Measurements from ENCODE around the gene OR10H1. TPM values are rescaled to one million over a fixed set of nuclear protein-coding genes. Genes with fewer than 3 reads are reported as not detected.

Gene OR10H1
- total RNA-seq, 1 experiment from 2014 or later: not detected

GRCh38 chr19:15782211-15782610 is 33.3 kb downstream of the OR10H1 start (continued):
- TF ChIP-seq, protein P1, sequence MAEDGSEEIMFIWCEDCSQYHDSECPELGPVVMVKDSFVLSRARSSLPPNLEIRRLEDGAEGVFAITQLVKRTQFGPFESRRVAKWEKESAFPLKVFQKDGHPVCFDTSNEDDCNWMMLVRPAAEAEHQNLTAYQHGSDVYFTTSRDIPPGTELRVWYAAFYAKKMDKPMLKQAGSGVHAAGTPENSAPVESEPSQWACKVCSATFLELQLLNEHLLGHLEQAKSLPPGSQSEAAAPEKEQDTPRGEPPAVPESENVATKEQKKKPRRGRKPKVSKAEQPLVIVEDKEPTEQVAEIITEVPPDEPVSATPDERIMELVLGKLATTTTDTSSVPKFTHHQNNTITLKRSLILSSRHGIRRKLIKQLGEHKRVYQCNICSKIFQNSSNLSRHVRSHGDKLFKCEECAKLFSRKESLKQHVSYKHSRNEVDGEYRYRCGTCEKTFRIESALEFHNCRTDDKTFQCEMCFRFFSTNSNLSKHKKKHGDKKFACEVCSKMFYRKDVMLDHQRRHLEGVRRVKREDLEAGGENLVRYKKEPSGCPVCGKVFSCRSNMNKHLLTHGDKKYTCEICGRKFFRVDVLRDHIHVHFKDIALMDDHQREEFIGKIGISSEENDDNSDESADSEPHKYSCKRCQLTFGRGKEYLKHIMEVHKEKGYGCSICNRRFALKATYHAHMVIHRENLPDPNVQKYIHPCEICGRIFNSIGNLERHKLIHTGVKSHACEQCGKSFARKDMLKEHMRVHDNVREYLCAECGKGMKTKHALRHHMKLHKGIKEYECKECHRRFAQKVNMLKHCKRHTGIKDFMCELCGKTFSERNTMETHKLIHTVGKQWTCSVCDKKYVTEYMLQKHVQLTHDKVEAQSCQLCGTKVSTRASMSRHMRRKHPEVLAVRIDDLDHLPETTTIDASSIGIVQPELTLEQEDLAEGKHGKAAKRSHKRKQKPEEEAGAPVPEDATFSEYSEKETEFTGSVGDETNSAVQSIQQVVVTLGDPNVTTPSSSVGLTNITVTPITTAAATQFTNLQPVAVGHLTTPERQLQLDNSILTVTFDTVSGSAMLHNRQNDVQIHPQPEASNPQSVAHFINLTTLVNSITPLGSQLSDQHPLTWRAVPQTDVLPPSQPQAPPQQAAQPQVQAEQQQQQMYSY (CRISPR knock-in tag; IDR thresholded peaks at IDR 0.05): no peak
- no peak for TF ChIP-seq ATF1 (CRISPR knock-in tag; IDR thresholded peaks at IDR 0.05)
- no peak for TF ChIP-seq ZNF671 (CRISPR knock-in tag; IDR thresholded peaks at IDR 0.05)
- TF ChIP-seq TP53 (CRISPR knock-in tag; IDR thresholded peaks at IDR 0.05): no peak
- TF ChIP-seq, protein P2, sequence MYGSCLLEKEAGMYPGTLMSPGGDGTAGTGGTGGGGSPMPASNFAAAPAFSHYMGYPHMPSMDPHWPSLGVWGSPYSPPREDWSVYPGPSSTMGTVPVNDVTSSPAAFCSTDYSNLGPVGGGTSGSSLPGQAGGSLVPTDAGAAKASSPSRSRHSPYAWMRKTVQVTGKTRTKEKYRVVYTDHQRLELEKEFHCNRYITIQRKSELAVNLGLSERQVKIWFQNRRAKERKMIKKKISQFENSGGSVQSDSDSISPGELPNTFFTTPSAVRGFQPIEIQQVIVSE (CRISPR knock-in tag; IDR thresholded peaks at IDR 0.05; ENCODE audit: borderline replicate concordance): no peak
- no peak for TF ChIP-seq FOXP1 (CRISPR knock-in tag; IDR thresholded peaks at IDR 0.05; ENCODE audit: borderline replicate concordance)
- TF ChIP-seq, protein P3, sequence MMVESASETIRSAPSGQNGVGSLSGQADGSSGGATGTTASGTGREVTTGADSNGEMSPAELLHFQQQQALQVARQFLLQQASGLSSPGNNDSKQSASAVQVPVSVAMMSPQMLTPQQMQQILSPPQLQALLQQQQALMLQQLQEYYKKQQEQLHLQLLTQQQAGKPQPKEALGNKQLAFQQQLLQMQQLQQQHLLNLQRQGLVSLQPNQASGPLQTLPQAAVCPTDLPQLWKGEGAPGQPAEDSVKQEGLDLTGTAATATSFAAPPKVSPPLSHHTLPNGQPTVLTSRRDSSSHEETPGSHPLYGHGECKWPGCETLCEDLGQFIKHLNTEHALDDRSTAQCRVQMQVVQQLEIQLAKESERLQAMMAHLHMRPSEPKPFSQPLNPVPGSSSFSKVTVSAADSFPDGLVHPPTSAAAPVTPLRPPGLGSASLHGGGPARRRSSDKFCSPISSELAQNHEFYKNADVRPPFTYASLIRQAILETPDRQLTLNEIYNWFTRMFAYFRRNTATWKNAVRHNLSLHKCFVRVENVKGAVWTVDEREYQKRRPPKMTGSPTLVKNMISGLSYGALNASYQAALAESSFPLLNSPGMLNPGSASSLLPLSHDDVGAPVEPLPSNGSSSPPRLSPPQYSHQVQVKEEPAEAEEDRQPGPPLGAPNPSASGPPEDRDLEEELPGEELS (CRISPR knock-in tag; IDR thresholded peaks at IDR 0.05): no peak
- TF ChIP-seq SMAD4 (CRISPR knock-in tag; IDR thresholded peaks at IDR 0.05): no peak
- TF ChIP-seq, protein P4, sequence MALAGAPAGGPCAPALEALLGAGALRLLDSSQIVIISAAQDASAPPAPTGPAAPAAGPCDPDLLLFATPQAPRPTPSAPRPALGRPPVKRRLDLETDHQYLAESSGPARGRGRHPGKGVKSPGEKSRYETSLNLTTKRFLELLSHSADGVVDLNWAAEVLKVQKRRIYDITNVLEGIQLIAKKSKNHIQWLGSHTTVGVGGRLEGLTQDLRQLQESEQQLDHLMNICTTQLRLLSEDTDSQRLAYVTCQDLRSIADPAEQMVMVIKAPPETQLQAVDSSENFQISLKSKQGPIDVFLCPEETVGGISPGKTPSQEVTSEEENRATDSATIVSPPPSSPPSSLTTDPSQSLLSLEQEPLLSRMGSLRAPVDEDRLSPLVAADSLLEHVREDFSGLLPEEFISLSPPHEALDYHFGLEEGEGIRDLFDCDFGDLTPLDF (CRISPR knock-in tag; IDR thresholded peaks at IDR 0.05): no peak

GRCh38 chr19:15781661-15782060 is 33.8 kb downstream of the OR10H1 start:
- ATAC-seq: no peak
- peaks cover 10% of the 10 kb centered on the region for H3K27me3 Mint-ChIP-seq (ENCODE audit: low read depth)
- no peak overlapping the region for H3K27ac Mint-ChIP-seq
- CTCF ChIA-PET: no interaction called here
- no peaks in the 10 kb centered on the region for H3K4me1 Mint-ChIP-seq
- POLR2A ChIA-PET: no interaction called here
- H3K36me3 Mint-ChIP-seq: peaks cover 37% of the 10 kb centered on the region
- no peak for DNase-seq (ENCODE audit: low spot score)
- no peak overlapping the region for H3K4me3 Mint-ChIP-seq
- peaks cover 51% of the 10 kb centered on the region for H3K9me3 Mint-ChIP-seq
- TF ChIP-seq ZNF219 (CRISPR knock-in tag; IDR thresholded peaks at IDR 0.05; ENCODE audit: borderline replicate concordance) (no peak), ATF6 (CRISPR knock-in tag; IDR thresholded peaks at IDR 0.05) (no peak), ATF2 (CRISPR knock-in tag; IDR thresholded peaks at IDR 0.05; ENCODE audit: borderline replicate concordance, low read depth) (no peak), JAZF1 (CRISPR knock-in tag; IDR thresholded peaks at IDR 0.05) (no peak), ERG (CRISPR knock-in tag; IDR thresholded peaks at IDR 0.05) (no peak), IRF2 (CRISPR knock-in tag; IDR thresholded peaks at IDR 0.05; ENCODE audit: borderline replicate concordance, low read depth) (no peak), ZNF396 (CRISPR knock-in tag; IDR thresholded peaks at IDR 0.05; ENCODE audit: borderline replicate concordance) (no peak), GTF2I (CRISPR knock-in tag; conservative IDR thresholded peaks at IDR 0.05) (no peak), NFE2L1 (CRISPR knock-in tag; IDR thresholded peaks at IDR 0.05) (no peak), STAT6 (CRISPR knock-in tag; conservative IDR thresholded peaks at IDR 0.05; ENCODE audit: low read depth) (no peak)
- TF ChIP-seq, protein P5, sequence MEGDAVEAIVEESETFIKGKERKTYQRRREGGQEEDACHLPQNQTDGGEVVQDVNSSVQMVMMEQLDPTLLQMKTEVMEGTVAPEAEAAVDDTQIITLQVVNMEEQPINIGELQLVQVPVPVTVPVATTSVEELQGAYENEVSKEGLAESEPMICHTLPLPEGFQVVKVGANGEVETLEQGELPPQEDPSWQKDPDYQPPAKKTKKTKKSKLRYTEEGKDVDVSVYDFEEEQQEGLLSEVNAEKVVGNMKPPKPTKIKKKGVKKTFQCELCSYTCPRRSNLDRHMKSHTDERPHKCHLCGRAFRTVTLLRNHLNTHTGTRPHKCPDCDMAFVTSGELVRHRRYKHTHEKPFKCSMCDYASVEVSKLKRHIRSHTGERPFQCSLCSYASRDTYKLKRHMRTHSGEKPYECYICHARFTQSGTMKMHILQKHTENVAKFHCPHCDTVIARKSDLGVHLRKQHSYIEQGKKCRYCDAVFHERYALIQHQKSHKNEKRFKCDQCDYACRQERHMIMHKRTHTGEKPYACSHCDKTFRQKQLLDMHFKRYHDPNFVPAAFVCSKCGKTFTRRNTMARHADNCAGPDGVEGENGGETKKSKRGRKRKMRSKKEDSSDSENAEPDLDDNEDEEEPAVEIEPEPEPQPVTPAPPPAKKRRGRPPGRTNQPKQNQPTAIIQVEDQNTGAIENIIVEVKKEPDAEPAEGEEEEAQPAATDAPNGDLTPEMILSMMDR (IDR thresholded peaks at IDR 0.05): no peak
